GM21825 (cell line): ENCODE measurements around the gene PSMB10.
A peak's percentile ranks its signal among the peaks of the same experiment; 100 is the strongest.
"Not testable (repeated sequence)": the region's sequence is repeated elsewhere in the genome, so short reads cannot be mapped to it uniquely, and the experiment has no call there.

Experiments
- ATAC-seq: cut with Tn5 transposase; IDR thresholded peaks from one replicate; pipeline ENCODE4 v1.9.1; 2021; ENCODE audit warnings: mild to moderate bottlenecking, moderate library complexity; ENCODE audit not compliant: unreplicated experiment

Gene PSMB10

DNA sequence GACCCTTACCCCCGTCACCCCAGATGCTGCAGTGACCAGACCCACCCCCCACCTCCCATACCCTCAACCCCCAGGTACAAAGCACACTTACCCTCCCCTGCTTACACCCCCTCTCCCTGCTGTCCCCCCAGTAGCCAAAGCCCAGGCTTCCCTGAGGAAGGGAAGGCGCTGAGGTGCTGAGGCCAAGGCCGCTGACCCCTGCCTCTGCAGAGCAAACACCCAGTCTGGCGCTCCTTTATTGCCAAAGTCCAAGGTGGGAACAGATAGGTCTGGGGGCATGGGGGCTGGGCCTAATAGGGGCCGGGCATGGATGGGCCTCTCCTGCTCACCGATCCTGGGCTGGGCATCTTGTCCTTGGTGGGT is 6.6 kb upstream of the PSMB10 start:
- ATAC-seq: no peak

DNA sequence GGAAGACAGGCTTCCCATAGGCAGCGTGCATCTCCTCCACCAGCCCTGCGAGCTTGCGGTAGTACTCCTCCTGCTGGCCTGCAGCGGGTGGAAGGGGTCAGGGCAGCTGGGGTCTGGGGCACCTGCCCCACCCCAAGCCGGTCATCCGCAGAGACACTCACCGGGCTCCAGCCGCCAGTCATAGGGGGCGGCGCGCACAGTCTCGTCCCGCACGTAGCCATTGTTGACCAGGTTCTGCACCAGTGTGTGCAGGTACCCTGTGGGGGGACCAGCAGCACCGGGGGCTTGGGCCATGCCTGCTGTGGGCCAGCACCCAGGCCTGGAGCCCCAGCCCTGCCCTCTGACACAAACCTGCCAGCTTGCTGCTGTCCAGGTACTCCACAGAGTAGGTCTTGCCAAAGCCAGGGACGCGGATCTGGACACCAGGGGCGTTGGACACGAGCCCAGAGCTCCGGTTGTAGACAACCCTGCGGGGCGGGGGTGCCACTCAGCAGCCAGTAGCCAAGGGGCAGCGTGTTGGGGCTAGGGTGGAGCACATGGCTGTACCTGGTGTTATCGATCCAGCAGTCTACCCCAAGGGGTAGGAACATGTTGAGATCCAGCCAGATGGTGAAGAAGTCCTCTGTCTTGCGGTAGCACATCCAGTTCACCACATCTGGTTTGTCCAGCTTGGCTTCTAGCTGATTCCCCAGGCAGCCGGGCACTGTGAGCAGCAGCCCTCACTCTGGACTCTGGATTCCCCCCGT is 6.0 kb upstream of the PSMB10 start:
- no peak for ATAC-seq

DNA sequence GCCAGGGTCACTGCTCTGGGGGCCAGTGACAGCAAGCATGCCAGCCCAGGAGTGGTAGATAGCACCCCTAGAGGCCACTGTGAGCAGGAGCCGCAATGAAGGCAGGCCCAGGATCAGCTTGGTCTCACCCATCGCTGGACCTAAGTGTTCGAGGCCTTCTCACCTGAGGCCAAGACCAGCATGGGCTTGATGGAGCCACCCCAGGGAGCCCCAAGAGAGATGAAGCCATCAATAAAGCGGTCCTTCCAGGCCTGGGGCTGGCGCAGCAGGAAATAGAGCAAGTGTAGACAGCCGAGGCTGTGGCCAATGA is 5.5 kb upstream of the PSMB10 start:
- no peak for ATAC-seq

DNA sequence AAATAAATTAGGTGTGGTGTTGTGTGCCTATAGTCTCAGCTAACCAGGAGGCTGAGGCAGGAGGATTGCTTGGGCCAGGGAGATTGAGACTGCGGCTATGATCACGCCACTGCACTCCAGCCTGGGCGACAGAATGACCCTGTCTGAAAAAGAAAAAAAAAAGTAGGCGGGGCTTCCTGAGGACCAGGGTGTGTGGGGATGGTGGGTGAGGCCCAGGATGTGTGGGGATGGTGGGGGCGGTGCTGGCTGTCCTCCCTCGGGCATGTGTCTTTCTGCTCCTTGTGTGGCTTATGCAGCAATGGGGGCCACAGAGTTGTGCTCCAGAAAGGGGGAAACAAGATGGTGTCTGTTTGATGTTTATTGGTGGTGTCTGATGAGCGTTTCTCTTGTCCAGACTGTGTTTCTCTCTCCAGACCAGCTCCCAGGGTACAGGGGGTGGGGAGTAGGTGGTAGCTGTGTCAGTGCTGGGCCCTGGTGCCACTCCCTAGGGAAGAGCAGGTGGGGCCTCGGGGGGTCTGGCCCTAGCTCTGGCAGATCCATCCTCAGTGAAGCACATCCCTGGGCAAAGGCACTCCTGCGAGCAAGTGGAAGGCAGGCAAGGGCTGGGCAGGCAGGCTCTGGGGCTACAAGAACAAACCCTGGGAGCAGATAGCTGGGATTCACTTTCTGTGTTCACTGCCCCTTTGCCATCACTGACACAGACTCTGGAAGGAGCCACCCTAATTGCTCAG is 5.0 kb upstream of the PSMB10 start:
- ATAC-seq: no peak

DNA sequence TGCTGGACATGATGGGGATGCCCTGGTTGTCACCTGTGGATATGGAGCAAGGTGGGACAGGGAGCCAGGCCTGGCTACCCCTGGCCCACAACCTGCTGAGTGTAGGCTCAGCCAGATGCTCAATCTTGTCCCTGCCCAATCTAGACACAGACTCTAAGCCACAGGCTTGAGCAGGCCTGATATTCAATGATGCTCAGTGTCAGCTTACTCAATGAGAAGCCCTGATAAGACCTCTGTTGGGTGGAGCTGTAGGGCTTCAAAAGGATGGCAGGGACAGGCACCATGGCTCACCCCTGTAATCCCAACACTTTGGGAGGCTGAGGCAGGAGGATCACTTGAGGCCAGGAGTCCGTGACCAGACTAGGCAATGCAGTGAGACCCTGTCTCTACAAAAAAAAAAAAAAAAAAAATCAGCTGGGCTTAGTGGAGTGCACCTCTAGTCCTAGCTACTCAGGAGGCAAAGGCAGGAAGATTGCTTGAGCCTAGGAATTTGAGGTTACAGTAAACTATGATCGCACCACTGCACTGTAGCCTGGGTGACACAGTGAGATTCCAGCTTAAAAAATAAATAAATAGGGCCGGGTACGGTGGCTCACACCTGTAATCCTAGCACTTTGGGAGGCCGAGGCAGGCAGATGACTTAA is 3.9 kb upstream of the PSMB10 start:
- ATAC-seq: no peak

DNA sequence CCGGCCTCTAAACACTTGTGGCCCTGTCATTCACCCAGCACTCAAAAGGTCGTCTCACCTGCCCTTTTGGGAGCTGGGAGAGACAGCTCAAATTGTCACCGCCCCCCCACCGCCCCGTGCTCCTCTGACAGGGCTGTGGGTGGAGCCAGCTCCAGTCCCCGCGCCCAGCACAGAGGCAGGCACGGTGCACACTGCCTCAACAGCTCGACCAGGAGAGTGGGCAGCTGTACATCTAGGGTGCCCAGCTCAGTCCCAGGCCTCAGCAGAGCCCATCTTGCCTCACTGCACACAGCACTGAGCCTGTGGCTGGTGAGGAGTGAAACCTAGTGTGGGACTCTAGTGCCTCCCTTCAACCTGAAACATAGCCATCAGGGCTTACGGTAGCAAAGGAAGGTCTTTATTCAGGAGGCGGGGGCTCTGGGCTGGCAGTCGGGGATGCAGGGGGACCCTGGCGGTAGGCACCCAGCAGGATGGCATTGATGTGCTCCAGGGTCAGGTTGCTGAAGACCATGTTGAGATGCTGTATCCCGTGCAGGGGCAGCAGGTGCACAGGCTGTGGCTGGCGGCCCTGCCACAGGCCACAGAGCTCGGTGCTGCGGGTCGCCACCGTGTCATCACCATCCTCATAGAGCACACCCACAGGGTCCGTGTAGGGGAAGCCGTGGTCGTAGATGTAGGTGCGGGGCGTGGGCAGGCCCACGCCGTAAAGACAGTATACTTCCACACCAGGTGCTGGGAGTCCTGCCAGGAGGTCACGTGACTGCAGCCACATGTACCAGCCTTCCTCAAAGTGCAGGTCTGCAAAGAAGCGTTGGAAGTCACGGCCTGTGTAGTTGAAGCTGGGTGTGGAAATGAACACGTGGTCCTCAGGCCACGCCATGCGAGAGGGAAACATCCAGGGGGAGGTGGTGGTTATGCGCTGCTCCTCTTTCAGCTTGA is 3.1 kb upstream of the PSMB10 start:
- no peak for ATAC-seq

DNA sequence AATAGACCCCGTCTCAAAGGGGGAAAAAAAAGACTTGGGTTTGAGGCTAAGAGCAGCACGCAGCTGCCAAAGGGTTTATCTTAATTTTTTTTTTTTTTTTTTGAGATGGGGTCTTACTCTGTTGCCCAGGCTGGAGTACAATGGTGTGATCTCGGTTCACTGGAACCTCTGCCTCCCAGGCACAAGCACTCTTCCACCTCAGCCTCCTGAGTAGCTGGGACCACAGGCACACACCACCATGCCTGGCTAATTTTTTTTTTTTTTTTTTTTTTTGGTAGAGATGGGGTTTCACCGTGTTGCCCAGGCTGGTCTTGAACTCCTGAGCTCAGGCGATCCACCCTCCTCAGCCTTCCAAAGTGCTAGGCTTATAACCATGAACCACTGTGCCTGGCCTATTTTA is 1.1 kb upstream of the PSMB10 start:
- ATAC-seq: not testable (repeated sequence)

DNA sequence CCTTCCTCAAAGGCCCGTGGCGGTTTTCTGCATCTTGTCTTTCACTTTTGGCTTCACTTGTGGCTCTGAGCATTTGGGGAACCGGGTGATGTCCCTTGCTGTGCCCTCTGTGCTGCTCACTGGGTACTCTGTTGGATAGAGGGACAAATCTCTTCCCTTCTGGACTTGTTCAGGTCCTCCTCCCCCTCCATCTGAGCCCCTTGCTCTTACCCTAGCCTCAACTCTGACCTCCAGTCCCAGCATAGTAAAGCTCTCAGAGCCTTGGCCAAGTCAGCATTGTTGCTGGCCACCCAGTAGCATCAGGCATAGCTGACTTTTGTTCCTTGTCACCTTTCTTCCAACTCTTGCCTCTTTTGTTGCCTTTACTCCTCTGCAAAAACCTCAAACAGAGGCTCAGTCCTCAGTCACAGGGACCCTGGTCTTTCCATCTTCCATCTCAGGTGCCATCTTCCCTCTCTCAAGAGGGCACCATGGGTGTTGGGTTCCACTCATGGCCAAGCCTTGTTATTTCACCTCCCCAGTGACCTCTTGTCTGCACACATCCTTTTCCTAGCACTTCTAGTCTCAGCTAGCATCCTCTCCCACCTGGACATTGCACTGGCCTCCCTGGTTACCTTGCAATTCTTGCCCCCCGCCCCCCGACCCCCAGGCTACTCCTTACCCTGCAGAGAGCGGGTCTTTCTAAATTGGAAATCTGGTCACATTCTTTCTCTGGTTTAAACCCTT is 393 bp upstream of the PSMB10 start:
- peak; percentile 54 for ATAC-seq

DNA sequence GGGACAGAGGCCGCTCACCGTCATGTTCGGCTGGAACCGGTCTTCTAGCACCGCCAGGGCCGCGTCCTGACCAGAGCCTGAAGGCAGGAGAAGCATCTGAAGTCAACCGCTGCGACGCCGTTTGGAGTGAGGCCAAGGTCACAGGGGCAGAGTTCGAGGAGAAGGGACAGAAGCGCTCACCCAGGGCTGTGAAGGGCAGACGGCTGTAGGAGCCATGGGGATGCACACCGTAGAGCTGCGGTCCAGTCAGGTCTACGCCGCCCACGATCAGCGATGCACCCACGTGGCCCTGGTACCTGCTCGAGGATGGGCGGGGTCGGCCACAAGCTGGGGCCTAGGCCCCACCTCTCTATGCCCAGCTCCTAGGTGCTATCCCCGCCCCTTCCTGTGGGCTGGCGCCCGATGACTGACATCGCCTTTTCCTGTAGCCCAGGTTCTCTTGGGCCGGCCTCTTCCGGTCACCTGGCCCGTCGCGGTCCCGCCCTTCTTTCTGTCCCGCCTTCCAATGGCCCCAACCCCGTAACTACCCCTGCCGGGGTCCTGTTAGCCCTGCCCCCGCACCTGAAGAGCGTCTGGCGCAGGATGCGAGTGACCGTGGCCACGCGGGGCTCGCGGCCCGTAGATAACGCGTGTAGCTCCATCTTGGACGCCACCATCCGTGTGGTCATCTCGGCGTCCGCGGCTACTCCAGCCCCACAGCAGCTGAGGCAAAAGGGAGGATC is 1.1 kb downstream of the PSMB10 start:
- ATAC-seq: peak; percentile 83

DNA sequence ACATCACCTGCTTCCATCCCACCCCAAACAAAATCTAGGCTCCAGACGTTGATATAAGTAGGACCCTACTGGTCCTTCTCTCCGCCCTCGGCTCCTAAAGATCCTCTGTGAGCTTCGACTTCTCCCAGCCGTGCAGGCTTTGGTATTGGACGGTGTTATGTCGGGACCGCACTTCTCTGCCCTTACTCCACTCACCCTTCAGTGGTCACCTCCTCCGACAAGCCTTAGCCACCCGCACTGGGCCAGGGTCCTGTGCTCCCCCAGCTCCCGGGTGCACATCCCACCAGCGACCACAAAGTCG is 1.6 kb downstream of the PSMB10 start:
- ATAC-seq: no peak

DNA sequence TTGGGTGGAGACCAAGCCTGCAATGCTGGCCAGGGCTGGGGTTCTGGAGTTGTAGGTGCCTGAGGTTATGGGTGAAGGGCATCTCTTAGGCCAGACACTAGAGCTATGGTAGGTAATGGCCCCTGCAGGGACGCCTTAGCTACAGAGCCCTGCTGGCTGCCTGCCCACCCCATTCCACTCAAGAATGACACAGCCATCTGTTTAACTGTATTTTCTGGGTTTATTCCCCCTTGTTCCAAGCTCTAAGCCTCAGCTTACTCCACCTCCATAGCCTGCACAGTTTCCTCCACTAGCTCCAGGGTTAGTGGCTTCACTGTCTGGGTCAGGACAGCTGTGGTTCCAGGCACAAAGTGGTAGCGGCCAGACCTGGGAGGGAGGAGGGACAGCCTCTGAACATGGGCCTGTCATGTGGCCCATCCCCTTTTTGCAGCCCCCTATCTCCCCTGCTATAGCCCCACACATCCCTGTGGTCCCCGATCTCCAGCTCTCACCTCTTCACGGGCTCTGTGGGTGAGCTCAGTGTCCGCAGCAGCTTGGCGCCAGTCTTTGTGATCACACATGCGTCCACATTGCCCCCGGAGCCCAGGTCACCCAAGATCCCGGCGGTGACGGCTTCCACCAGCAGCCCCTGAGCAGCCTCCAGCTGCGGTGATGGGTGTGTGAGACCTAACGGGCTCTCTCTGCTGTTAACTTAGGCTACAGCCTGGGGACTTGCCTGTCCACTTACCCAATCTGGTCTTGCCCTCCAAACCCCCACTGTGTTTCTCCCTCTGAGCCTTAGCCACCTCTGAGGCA is 2.1 kb downstream of the PSMB10 start:
- no peak for ATAC-seq

DNA sequence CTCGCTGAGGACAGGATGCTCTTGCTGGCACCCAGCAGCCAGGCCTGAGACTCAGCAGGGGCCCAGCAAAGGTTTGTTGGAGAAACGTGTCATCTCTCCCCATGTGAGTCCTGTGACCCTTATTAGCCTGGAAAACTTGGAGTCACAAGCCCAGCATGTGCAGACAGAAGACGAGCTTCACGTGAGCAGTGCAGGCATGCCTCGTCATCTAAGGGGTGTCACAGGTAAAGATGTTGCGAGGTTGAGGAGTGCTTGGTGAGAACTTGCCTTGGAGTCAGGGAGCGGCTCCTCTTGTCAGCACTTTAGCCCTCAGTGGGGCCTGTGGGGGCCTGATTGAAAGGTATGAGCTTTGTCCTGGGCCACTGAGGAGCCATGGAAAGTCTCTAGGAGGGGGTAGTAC is 2.8 kb downstream of the PSMB10 start:
- no peak for ATAC-seq

DNA sequence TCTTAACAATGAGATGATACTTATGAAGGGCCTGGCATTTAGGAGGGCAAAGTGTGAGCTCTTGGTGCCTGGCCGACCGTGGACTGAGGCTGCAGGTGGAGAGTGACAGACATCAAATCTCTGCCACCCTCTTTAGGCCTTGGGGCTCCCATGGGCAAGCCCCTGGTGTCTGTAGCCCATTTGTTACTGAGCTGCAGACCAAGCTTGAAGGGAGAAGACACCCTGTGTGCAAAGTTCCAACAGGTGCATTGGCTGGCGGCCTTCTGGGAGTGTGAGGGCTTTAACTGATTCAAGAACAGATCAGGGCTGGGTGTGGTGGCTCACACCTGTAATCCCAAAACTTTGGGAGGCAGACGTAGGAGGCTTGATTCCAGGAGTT is 4.2 kb downstream of the PSMB10 start:
- ATAC-seq: no peak

DNA sequence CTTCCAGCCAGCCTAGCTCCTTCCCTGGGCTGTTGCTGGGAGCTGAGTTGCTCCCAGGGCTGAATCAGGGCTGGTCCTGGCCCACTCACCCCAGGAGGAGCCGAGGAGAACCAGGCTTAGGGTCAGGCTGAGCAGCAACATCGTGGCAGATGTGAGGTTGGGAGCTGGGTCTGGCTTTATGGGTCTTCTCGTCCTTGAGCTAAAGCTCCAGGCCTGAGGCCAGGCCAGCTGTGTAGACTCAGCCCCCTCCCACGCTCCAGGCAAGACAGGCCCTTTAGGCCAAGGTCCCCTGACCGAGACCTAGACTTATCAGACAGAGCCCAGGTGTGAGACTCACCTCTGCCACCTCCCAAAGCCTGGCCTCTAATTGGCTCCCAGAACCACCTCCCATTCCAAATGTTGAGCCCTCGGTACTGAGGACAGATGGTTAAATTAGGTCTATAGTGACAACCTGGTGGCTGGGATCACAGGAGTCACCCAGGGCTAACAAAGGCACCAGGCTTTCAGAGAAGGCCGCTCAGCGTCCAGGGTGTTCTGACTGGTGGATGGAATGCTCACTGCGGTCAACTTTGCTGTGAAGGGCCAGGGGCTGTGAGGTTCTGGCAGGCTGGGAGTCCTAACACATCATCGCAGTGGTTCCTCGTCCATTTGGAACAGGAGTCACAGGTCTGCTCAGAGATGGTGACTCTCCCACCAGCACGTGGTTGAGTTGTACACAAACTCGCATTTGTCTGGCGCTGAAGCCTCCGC is 4.8 kb downstream of the PSMB10 start, which contains the start of gene CTRL:
Gene CTRL (minus strand): TSS at position 151 of the 750 bp plus-strand sequence. CDS start 10 bp downstream, at position 141.
- no peak for ATAC-seq

DNA sequence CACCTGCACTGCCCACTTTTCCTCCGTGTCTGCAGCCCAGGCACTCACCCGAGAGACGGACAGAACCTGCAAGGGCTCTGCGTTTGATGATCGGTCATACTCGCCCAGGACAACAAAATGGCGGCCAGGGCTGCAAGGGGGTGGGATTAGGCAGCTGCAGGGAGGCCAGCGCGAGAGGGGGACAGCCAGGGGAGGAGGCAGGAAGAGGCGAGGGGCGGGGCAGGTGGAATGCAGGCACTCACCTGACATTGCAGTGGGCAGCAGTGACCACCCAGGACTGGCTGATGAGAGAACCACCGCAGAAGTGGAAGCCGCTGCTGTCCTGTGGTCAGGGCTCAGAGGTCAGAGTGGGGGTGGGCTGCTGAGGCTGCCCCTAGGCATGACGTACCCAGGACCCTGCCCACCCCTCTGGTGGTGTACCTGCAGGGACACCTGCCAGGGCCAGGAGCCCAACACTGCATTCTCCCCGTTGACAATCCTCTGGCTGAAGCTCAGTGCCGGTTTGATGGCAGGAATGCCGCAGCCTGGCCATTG is 5.9 kb downstream of the PSMB10 start:
- no peak for ATAC-seq

DNA sequence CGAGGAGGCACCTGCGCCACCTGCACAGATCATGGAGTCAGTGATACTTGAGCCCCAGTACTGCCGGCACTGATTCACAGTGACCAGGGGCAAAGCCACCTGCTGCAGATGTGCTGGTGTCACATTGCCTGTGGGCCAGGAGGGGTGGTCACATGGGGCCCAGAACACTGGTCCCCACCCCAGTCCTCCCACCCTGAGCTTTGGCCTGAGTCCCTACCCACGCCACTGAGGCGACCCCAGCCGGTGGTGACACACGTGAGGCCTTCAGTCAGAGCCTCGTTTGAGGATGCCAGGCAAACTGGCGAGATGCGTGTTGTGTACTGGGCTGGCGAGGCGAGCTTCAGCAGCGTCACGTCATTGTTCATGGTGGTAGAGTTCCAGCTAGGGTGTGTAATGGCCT is 6.5 kb downstream of the PSMB10 start:
- ATAC-seq: no peak

DNA sequence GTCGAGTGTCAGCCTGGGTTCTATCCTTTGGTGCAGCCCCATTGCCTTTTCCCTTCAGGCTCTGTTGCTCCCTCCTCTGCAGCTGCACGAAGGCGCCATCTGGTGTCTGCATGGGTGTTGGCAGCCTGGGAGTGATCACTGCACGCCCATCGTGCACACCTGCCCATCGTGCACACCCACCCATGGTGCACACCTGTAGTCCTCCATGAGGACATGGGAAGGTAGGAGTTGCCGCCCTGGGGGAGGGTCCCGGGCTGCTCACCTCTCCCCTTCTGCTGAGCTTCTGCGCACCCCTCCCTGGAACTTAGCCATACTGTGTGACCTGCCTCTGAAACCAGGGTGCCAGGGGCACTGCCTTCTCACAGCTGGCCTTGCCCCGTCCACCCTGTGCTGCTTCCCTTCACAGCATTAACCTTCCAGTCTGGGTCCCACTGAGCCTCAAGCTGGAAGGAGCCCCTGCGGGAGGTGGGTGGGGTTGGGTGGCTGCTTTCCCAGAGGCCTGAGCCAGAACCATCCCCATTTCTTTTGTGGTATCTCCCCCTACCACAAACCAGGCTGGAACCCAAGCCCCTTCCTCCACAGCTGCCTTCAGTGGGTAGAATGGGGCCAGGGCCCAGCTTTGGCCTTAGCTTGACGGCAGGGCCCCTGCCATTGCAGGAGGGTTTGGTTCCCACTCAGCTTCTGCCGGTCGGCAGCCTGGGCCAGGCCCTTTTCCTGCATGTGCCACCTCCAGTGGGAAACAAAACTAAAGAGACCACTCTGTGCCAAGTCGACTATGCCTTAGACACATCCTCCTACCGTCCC is 7.9 kb downstream of the PSMB10 start:
- ATAC-seq: peak; percentile 40
